ENCODE measurements around the gene RELN. TPM values are rescaled to one million over a fixed set of nuclear protein-coding genes. Genes with fewer than 3 reads are reported as not detected.

The RELN gene
- total RNA-seq, 4 donors from 2014 or later, result 1.0 to 3.5 (median 1.3) TPM

- 79 to 80% methylated on average over 3 of the region's 3 CpGs for WGBS, 2 donors
- no peak for DNase-seq (ENCODE audit: low spot score in 2 of 2)
- no peak overlapping the region for H3K4me3 ChIP-seq (ENCODE audit: low read depth, poor library complexity, severe bottlenecking)
- TF ChIP-seq CTCF (IDR thresholded peaks at IDR 0.05) (no peak), POLR2A (IDR thresholded peaks at IDR 0.05) (no peak)
- intact Hi-C loops (cut with DNase I; ENCODE audit: low total_unique reads), result no loop called here
These were observed 51.8 kb downstream of the RELN start for GRCh38 chr7:103937680-103938079.

- intact Hi-C loops (cut with DNase I; ENCODE audit: low total_unique reads), result no loop called here
- no peak for DNase-seq (ENCODE audit: low spot score in 2 of 2)
- WGBS, 2 donors, result 72 to 86% methylated on average over 2 of the region's 2 CpGs
- no peak overlapping the region for H3K4me3 ChIP-seq (ENCODE audit: low read depth, poor library complexity, severe bottlenecking)
- no peak for TF ChIP-seq POLR2A (IDR thresholded peaks at IDR 0.05)
- no peak for TF ChIP-seq CTCF (IDR thresholded peaks at IDR 0.05)
These were observed 52.9 kb downstream of the RELN start for GRCh38 chr7:103936558-103936957.

DNA sequence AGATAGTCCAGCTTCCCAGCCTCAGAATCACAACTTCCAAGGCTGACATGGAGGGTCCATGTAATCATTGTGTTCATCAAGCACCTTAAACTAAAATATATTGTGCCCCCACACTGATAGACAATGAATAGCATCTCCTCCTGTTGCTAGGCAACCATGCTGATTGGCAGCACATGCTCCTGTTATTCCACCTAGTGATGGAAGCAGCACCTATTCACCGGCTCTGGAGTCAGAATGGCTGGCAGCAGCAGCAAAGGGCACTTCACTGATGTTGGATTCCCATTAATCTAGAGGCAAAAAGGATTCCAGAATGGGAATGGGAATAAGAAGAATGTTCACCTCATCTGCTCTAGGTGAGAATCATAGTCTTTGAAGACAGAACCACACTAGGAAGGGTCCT, 55.0 kb downstream of the RELN start:
- TF ChIP-seq POLR2A (IDR thresholded peaks at IDR 0.05), result no peak
- intact Hi-C loops (cut with DNase I; ENCODE audit: low total_unique reads), result no loop called here
- WGBS, 2 donors, result 0% methylated on average over 1 of the region's 1 CpG
- DNase-seq (ENCODE audit: low spot score in 2 of 2), result no peak
- H3K4me3 ChIP-seq (ENCODE audit: low read depth, poor library complexity, severe bottlenecking), result no peak overlapping the region

DNA sequence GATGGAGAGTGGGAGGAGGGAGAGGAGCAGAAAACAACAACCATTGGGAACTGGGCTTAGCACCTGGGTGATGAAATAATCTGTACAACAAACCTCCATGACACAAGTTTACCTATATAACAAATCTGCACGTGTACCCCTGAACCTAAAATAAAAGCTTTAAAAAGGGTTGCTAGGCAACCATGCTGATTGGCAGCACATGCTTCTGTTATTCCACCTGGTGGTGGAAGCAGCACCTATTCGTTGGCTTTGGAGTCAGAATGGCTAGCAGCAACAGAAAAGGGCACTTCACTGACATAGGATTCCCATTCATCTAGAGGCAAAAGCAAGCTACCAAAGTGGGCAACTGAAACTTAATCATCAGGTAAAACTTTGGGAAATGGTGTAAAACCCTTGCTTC, 57.1 kb downstream of the RELN start:
- WGBS, 2 donors, result 20 to 37% methylated on average over 2 of the region's 2 CpGs
- no peak for TF ChIP-seq POLR2A (IDR thresholded peaks at IDR 0.05)
- TF ChIP-seq CTCF (IDR thresholded peaks at IDR 0.05), result no peak
- no peak overlapping the region for H3K4me3 ChIP-seq (ENCODE audit: low read depth, poor library complexity, severe bottlenecking)
- intact Hi-C loops (cut with DNase I; ENCODE audit: low total_unique reads), result no loop called here
- DNase-seq (ENCODE audit: low spot score in 2 of 2), result no peak

DNA sequence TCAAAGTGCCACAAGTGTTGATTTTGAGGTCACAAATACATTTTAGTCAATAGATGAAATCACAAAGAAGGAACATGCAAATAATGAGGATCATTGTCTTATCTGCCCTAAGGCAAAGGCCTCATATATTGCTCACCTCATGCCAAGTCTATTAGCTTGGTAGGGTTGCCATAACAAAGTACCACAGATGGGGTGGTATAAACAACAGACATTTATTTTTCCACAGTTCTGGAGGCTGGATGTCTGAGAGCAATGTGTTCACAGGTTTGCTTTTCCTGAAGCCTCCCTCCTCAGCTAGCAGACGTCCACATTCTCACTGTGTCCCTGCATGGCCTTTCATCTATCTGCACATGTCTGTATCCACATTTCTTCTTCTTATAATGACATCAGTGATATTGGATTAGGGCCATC, 59.6 kb downstream of the RELN start:
- TF ChIP-seq POLR2A (IDR thresholded peaks at IDR 0.05) (no peak), CTCF (IDR thresholded peaks at IDR 0.05) (no peak)
- DNase-seq (ENCODE audit: low spot score in 2 of 2), result no peak
- H3K4me3 ChIP-seq (ENCODE audit: low read depth, poor library complexity, severe bottlenecking), result no peak overlapping the region
- intact Hi-C loops (cut with DNase I; ENCODE audit: low total_unique reads), result no loop called here
- WGBS, 2 donors, result 42 to 57% methylated on average over 1 of the region's 1 CpG

- 28 to 35% methylated on average over 1 of the region's 1 CpG for WGBS, 2 donors
- intact Hi-C loops (cut with DNase I; ENCODE audit: low total_unique reads), result no loop called here
- DNase-seq (ENCODE audit: low spot score in 2 of 2), result no peak
- H3K4me3 ChIP-seq (ENCODE audit: low read depth, poor library complexity, severe bottlenecking), result no peak overlapping the region
- TF ChIP-seq POLR2A (IDR thresholded peaks at IDR 0.05) (no peak), CTCF (IDR thresholded peaks at IDR 0.05) (no peak)
These were observed 60.9 kb downstream of the RELN start for GRCh38 chr7:103928581-103928980.

Data from lower leg skin (tissue), 4 donors.